ENCODE data around the gene TJAP1. TPM values are rescaled to one million over a fixed set of nuclear protein-coding genes. Genes with fewer than 3 reads are reported as not detected.
"Not testable (repeated sequence)": the region's sequence is repeated elsewhere in the genome, so short reads cannot be mapped to it uniquely, and the experiment has no call there.

Gene TJAP1
- total RNA-seq, 2 experiments from 2014 or later: 23.6 to 24.4 TPM

- DNase-seq: no peak
- intact Hi-C loops (cut with DNase I, micrococcal nuclease): no loop called here
- no peak overlapping the region for H3K27ac Mint-ChIP-seq
- Histone ChIP-seq H3K4me3 (ENCODE audit: low read length) (no peak overlapping the region), H3K36me3 (ENCODE audit: insufficient read depth, low read length) (no peaks in the 10 kb centered on the region), H3K9me3 (ENCODE audit: control insufficient read depth in 1 of 2, insufficient read depth in 1 of 2, low read length in 2 of 2) (no peaks in the 10 kb centered on the region), H3K27ac (ENCODE audit: low read depth in 1 of 2, low read length in 2 of 2) (no peak overlapping the region), H3K27me3 (ENCODE audit: control insufficient read depth in 1 of 2, insufficient read depth in 2 of 2, low read length in 2 of 2) (peaks cover 10 to 11% of the 10 kb centered on the region in 2 experiments), H3K4me1 (ENCODE audit: insufficient read depth, low read length) (no peaks in the 10 kb centered on the region)
- no peak for ATAC-seq (ENCODE audit: poor library complexity)
- peaks cover 40% of the 10 kb centered on the region for H3K27me3 Mint-ChIP-seq
- no peaks in the 10 kb centered on the region for H3K36me3 Mint-ChIP-seq (ENCODE audit: low read depth)
- no peak overlapping the region for H3K4me3 Mint-ChIP-seq
- H3K4me1 Mint-ChIP-seq (ENCODE audit: low read depth): no peaks in the 10 kb centered on the region
- ChIA-PET CTCF (no interaction called here), POLR2A (no interaction called here)
- H3K9me3 Mint-ChIP-seq: no peaks in the 10 kb centered on the region
- TF ChIP-seq CTCF (IDR thresholded peaks at IDR 0.05): no peak
These were observed 13.0 kb upstream of the TJAP1 start for GRCh38 chr6:43464337-43464736.

GRCh38 chr6:43465948-43466347 is 11.4 kb upstream of the TJAP1 start:
- intact Hi-C loops (cut with DNase I, micrococcal nuclease): no loop called here
- ChIA-PET CTCF (no interaction called here), POLR2A (no interaction called here)
- no peak overlapping the region for H3K27ac Mint-ChIP-seq
- Histone ChIP-seq H3K9me3 (ENCODE audit: control insufficient read depth in 1 of 2, insufficient read depth in 1 of 2, low read length in 2 of 2) (no peaks in the 10 kb centered on the region), H3K27ac (ENCODE audit: low read depth in 1 of 2, low read length in 2 of 2) (no peak overlapping the region), H3K4me1 (ENCODE audit: insufficient read depth, low read length) (no peaks in the 10 kb centered on the region), H3K4me3 (ENCODE audit: low read length) (no peak overlapping the region), H3K27me3 (ENCODE audit: control insufficient read depth in 1 of 2, insufficient read depth in 2 of 2, low read length in 2 of 2) (peaks cover 11% of the 10 kb centered on the region in 2 experiments), H3K36me3 (ENCODE audit: insufficient read depth, low read length) (no peaks in the 10 kb centered on the region)
- no peaks in the 10 kb centered on the region for H3K4me1 Mint-ChIP-seq (ENCODE audit: low read depth)
- no peak for DNase-seq
- no peaks in the 10 kb centered on the region for H3K36me3 Mint-ChIP-seq (ENCODE audit: low read depth)
- peaks cover 46% of the 10 kb centered on the region for H3K27me3 Mint-ChIP-seq
- no peak overlapping the region for H3K4me3 Mint-ChIP-seq
- TF ChIP-seq CTCF (IDR thresholded peaks at IDR 0.05): no peak
- no peak for ATAC-seq (ENCODE audit: poor library complexity)
- no peaks in the 10 kb centered on the region for H3K9me3 Mint-ChIP-seq

- H3K27me3 ChIP-seq (ENCODE audit: control insufficient read depth in 1 of 2, insufficient read depth in 2 of 2, low read length in 2 of 2): peaks cover 11% of the 10 kb centered on the region in 2 experiments
- POLR2A ChIA-PET; DNase-seq; H3K36me3 ChIP-seq (ENCODE audit: insufficient read depth, low read length); H3K9me3 Mint-ChIP-seq; H3K4me1 ChIP-seq (ENCODE audit: insufficient read depth, low read length); ATAC-seq (ENCODE audit: poor library complexity); H3K4me3 Mint-ChIP-seq; CTCF ChIA-PET; H3K27ac Mint-ChIP-seq; H3K4me1 Mint-ChIP-seq (ENCODE audit: low read depth); H3K4me3 ChIP-seq (ENCODE audit: low read length); intact Hi-C loops (cut with DNase I, micrococcal nuclease); H3K36me3 Mint-ChIP-seq (ENCODE audit: low read depth); H3K9me3 ChIP-seq (ENCODE audit: control insufficient read depth in 1 of 2, insufficient read depth in 1 of 2, low read length in 2 of 2); H3K27ac ChIP-seq (ENCODE audit: low read depth in 1 of 2, low read length in 2 of 2): not testable (repeated sequence)
- H3K27me3 Mint-ChIP-seq: peaks cover 43% of the 10 kb centered on the region
These were observed 10.1 kb upstream of the TJAP1 start for GRCh38 chr6:43467265-43467664.

GRCh38 chr6:43467752-43468151 is 9.6 kb upstream of the TJAP1 start:
- Mint-ChIP-seq H3K27me3 (peaks cover 38% of the 10 kb centered on the region), H3K36me3 (ENCODE audit: low read depth) (no peaks in the 10 kb centered on the region), H3K27ac (no peak overlapping the region), H3K4me1 (ENCODE audit: low read depth) (no peaks in the 10 kb centered on the region), H3K4me3 (no peak overlapping the region), H3K9me3 (no peaks in the 10 kb centered on the region)
- Histone ChIP-seq H3K27ac (ENCODE audit: low read depth in 1 of 2, low read length in 2 of 2) (no peak overlapping the region), H3K27me3 (ENCODE audit: control insufficient read depth in 1 of 2, insufficient read depth in 2 of 2, low read length in 2 of 2) (peaks cover 11% of the 10 kb centered on the region in 2 experiments), H3K4me3 (ENCODE audit: low read length) (no peak overlapping the region), H3K4me1 (ENCODE audit: insufficient read depth, low read length) (no peaks in the 10 kb centered on the region), H3K36me3 (ENCODE audit: insufficient read depth, low read length) (no peaks in the 10 kb centered on the region), H3K9me3 (ENCODE audit: control insufficient read depth in 1 of 2, insufficient read depth in 1 of 2, low read length in 2 of 2) (no peaks in the 10 kb centered on the region)
- ChIA-PET CTCF (no interaction called here), POLR2A (no interaction called here)
- DNase-seq (no peak), ATAC-seq (ENCODE audit: poor library complexity) (no peak)
- intact Hi-C loops (cut with DNase I, micrococcal nuclease): no loop called here
- no peak for TF ChIP-seq CTCF (IDR thresholded peaks at IDR 0.05)

All from CD4-positive, alpha-beta T cell (primary cell).